Measurements from ENCODE around the gene RGMB. TPM values are rescaled to one million over a fixed set of nuclear protein-coding genes. Genes with fewer than 3 reads are reported as not detected.
"Not testable (repeated sequence)": the region's sequence is repeated elsewhere in the genome, so short reads cannot be mapped to it uniquely, and the experiment has no call there.

Gene RGMB, protein sequence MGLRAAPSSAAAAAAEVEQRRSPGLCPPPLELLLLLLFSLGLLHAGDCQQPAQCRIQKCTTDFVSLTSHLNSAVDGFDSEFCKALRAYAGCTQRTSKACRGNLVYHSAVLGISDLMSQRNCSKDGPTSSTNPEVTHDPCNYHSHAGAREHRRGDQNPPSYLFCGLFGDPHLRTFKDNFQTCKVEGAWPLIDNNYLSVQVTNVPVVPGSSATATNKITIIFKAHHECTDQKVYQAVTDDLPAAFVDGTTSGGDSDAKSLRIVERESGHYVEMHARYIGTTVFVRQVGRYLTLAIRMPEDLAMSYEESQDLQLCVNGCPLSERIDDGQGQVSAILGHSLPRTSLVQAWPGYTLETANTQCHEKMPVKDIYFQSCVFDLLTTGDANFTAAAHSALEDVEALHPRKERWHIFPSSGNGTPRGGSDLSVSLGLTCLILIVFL
- 0.14 and 0.48 TPM in 2 replicates for total RNA-seq

- intact Hi-C loops (cut with micrococcal nuclease) = loop anchor here (1.0 to 5.0 kb wide), 3 partner anchors 134 to 1226 kb away; no protein-coding TSS in a partner anchor
Observed at GRCh38 chr5:98773464-98774191, at the start of gene RGMB. RGMB (plus strand) TSS chr5:98773663; CDS start chr5:98774071, 408 bp downstream.

DNA sequence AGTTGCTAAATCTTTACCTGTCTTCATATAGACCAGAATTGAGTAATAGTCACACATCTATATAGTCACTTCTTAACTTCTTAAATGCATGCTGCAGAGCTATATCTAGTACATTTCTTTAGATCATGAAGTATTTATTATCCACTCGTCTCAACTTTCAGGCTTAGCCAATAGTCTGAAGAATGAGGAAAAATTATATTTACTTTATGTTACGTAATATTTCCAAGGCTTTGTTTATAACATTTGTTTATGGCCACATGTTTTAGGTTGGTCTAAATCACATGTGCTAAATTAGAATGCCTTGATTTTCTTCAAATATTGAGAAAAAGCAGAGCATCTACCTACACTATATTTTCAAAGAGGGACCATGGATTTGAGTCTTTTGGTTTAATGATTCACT lies 47.2 kb upstream of the RGMB start:
- intact Hi-C loops (cut with micrococcal nuclease) = no loop called here

DNA sequence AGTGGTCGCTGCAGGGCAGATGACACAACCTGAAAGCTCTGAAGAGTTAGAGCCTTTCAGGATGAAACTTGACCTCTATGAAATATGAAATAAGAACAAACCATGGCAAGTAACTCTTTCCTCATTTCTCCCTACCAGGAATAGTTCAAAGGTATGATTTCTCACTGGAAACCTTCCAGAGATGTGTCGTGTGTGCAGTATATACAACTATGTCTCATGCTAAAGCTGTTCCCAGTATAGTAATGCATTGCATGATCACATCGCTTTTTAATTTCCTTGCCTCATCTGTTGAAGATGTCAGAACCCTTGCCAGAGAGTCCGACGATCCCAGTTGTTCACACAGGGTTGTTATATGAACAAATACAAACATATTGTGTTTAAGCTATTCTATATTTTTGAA lies 45.8 kb upstream of the RGMB start:
- intact Hi-C loops (cut with micrococcal nuclease) = no loop called here

- intact Hi-C loops (cut with micrococcal nuclease) = no loop called here
Observed at GRCh38 chr5:98734646-98735045, 38.8 kb upstream of the RGMB start.

DNA sequence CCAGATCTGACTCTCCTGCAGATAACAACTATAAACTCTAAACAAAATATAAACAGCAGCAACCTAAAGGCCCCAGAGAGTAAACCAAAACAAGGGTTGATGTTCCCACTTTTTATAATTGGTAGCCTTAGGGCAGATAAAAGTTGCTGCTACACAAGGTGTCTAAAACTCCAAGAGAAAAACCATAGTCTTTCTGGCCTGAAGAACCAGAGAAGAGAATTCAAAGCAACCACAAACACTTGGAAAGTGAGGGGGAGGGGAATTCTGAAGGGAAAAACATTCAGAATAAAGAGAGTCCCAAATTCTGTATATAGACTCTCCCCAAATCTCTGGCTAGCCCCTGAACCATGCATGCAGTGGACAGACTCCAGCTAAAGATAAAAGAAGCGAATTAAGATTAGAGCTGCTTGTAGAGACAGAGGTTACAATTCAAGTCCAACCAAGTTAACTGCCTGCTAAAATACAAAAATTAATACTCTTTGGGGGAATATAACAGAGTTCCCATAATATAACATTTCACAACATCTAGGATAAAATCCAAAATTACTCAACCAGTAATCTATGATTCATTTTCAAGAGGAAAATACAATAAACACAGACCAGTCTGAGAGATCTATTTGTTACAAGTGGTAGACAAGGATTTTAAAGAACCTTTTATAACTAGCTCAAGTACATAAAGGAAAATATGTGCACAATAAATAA lies 37.5 kb upstream of the RGMB start:
- intact Hi-C loops (cut with micrococcal nuclease) = no loop called here

- intact Hi-C loops (cut with micrococcal nuclease) = no loop called here
Observed at GRCh38 chr5:98736753-98737152, 36.7 kb upstream of the RGMB start.

DNA sequence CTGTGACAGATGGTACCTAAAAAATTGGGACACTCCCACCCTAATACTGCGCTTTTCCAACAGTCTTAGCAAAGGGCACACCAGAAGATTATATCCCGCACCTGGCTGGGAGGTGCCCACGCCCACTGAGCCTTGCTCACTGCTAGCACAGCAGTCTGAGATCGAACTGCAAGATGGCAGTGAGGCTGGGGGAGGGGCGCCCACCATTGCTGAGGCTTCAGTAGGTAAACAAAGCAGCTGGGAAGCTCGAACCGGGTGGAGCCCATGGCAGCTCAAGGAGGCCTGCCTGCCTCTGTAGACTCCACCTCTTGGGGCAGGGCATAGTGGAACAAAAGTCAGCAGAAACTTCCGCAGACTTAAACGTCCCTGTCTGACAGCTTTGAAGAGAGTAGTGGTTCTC lies 36.0 kb upstream of the RGMB start:
- intact Hi-C loops (cut with micrococcal nuclease) = not testable (repeated sequence)

- intact Hi-C loops (cut with micrococcal nuclease) = not testable (repeated sequence)
Observed at GRCh38 chr5:98738481-98739149, 34.8 kb upstream of the RGMB start.

GRCh38 chr5:98741926-98742325 lies 31.5 kb upstream of the RGMB start:
- intact Hi-C loops (cut with micrococcal nuclease) = no loop called here

DNA sequence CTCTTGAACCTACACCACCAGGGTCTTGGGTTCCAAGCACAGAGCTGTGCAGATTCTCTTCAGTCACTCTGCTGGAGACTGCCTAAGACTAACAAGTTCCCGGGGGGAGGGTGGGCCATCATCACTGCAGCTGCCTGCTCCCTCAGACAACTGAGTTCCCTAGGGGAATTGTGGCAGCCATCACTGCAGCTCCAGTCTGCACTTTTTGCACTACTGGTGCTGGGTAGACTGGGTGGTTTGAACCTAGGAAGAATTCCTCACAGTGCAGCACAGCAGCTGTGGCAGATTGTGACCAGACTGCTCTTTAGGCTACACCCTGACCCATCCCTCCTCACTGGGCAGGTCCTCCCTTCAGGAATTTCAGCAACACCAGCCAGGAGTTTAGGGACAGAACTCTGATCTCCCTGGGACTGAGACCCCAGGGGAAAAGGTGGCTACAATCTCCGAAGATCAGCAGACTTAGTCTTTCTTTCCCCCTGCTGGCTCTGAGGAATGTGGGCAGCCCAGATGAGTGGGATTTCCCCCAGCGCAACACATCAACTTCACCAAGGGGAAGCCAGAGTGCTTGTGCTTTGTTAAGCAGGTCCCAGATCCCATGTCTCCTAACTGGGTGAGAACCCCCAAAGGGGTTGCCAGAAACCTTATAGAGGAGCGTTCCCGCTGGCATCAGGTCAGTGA lies 30.9 kb upstream of the RGMB start:
- intact Hi-C loops (cut with micrococcal nuclease) = no loop called here

DNA sequence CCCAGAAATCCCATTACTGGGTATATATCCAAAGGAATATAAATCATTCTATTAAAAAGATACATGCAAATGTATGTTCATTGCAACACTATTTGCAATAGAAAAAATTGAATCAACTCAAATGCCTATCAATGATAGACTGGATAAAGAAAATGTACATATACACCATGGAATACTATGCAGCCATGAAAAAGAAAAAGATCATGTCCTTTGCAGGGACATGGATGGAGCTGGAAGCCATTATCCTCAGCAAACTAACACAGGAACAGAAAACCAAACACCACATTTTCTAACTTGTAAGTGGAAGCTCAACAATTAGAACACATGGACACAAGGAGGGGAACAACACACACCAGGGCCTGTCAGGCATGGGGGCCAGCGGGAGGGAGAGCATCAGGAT lies 25.2 kb upstream of the RGMB start:
- intact Hi-C loops (cut with micrococcal nuclease) = not testable (repeated sequence)

DNA sequence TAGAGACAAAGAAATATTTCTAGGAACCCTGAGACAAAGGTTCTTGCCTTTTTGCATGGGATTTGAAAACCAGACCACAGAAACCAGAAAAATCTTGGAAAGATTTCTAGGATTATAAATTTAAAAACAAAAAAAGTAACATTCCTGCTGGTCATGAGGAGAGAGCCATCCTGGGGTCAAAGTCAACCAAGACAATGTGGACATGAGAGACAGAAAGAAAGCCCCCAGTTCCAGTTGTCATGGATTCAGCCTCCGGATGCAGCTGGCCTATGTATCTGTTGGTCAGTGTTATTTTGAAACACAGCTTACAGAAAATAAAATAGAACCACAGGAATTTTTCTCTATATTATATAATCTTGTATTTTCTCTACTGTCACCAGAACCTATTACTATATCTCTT lies 24.4 kb upstream of the RGMB start:
- intact Hi-C loops (cut with micrococcal nuclease) = no loop called here

DNA sequence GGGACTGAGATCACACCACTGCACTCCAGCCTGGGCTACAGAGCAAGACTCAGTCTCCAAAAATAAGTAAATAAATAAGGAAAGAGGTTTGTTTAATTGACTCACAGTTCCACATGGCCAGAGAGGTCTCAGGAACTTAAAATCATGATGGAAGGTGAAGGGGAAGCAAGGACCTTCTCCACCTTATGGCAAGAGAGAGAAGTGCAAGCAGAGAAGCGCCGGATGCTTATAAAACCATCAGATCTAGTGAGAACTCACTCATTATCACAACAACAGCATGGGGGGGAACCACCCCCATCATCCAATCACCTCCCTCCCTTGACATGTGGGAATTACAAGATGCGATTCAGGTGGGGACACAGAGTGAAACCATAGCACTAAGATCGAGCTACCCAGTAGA lies 22.8 kb upstream of the RGMB start:
- intact Hi-C loops (cut with micrococcal nuclease) = no loop called here

DNA sequence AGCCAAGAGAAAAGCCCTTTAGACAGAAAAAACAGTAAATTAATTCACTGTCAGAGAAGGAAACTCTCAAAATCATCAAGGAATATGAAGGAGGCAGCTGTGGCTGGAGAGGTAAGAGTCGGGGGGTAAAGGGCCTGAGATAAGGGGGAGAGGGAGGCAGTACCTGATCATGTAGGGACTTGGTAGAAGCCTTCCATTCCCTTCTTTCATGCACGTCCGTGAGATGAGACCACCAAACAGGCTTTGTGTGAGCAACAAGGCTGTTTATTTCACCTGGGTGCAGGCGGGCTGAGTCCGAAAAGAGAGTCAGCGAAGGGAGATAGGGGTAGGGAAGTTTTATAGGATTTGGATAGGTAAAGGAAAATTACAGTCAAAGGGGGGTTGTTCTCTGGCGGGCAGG lies 21.1 kb upstream of the RGMB start:
- intact Hi-C loops (cut with micrococcal nuclease) = not testable (repeated sequence)

DNA sequence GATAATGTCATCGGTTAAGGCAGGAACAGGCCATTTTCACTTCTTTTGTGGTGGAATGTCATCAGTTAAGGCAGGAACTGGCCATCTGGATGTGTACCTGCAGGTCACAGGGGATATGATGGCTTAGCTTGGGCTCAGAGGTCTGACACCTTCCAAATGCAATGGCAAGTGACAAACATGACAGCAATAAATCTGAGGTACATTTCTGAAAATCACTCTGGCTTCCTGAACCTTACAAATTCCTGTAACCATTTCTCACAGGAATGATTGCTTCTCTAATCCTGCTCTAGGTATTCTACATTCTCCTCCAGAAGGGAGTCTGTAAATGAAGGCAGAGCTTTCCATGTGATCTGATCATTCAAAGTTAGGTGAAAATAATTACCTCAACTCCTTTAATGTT lies 20.7 kb upstream of the RGMB start:
- intact Hi-C loops (cut with micrococcal nuclease) = not testable (repeated sequence)

- intact Hi-C loops (cut with micrococcal nuclease) = no loop called here
Observed at GRCh38 chr5:98753507-98753906, 20.0 kb upstream of the RGMB start.

GRCh38 chr5:98755406-98755805 lies 18.1 kb upstream of the RGMB start:
- intact Hi-C loops (cut with micrococcal nuclease) = no loop called here

GRCh38 chr5:98757978-98758377 lies 15.5 kb upstream of the RGMB start:
- intact Hi-C loops (cut with micrococcal nuclease) = no loop called here

DNA sequence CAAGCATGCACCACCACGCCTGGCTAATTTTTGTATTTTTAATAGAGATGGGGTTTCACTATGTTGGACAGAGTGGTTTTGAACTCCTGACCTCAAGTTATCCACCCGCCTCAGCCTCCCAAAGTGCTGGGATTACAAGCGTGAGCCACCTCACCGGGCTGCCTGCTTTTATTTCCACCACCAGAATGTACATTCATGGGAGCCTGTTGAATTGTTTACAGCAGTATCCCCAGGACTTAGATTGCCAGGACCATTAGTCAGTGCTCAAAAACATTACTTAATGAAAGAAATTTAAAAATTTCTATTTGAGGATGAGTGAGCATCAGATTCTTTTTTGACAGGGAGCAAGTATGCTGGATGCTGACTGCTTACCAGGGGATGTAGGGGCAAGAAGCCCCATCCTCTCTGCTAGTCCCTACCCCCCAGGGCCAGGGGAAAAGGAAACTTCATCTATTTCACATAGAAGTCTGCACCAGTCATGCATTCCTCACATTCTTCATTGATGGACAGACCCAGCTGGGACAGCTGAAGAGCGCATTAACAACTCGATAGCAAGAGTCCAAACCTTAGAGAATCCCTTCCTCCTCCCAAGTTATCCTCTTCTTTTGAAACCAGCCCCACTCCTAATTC lies 10.3 kb upstream of the RGMB start:
- intact Hi-C loops (cut with micrococcal nuclease) = no loop called here

- intact Hi-C loops (cut with micrococcal nuclease) = no loop called here
Observed at GRCh38 chr5:98765815-98766214, 7.6 kb upstream of the RGMB start.
